Ovary (tissue), 3 donors: ENCODE results near the gene REC114.

ENCODE experiments used
- EP300 ChIP-seq: sonication (generic); formaldehyde crosslinking; IDR thresholded peaks from one replicate; pipeline ENCODE4 v1.6.1; 2017; ENCODE audit warnings: antibody characterized with exemption
- POLR2A ChIP-seq: fragments of 450-650 bp; IDR thresholded peaks from one replicate; pipeline ENCODE4 v1.6.1; 2017; ENCODE audit warnings: antibody characterized with exemption, mild to moderate bottlenecking, moderate library complexity
- TF ChIP-seq, protein P1 (sequence below), 3 donors: fragments of 450-650 bp in 2 of 3; fragments of 200-600 bp in 1 of 3; IDR thresholded peaks; one replicate each; pipeline versions ENCODE4 v1.5.1 to v1.8.0; 2016 to 2022; ENCODE audit warnings: antibody characterized with exemption in 3 of 3, mild to moderate bottlenecking in 1 of 3
- donor health status: DM: no; HTN: no; CAD: no.

DNA sequence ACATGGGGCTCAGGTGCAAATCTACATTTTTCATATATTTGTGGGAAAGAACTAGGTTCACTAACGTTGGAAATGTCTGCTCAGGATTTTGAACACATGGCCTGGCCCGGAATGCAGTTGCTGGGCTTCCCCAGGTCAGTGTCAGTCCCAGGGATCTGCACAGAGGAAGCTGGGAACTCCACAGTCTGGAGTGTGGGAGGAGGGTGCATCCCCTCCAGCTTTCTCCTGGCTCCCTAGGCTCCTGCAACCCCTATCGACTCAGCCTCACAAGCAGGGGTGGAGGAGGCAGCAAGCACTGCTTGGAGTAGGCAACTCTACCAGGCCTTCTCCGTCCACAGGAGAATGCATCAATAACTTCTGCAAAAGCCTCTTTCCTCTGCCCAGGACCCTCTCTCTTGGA is 44.1 kb upstream of the REC114 start:
- TF ChIP-seq, protein P1, sequence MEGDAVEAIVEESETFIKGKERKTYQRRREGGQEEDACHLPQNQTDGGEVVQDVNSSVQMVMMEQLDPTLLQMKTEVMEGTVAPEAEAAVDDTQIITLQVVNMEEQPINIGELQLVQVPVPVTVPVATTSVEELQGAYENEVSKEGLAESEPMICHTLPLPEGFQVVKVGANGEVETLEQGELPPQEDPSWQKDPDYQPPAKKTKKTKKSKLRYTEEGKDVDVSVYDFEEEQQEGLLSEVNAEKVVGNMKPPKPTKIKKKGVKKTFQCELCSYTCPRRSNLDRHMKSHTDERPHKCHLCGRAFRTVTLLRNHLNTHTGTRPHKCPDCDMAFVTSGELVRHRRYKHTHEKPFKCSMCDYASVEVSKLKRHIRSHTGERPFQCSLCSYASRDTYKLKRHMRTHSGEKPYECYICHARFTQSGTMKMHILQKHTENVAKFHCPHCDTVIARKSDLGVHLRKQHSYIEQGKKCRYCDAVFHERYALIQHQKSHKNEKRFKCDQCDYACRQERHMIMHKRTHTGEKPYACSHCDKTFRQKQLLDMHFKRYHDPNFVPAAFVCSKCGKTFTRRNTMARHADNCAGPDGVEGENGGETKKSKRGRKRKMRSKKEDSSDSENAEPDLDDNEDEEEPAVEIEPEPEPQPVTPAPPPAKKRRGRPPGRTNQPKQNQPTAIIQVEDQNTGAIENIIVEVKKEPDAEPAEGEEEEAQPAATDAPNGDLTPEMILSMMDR (IDR thresholded peaks at IDR 0.05): no peak
- no peak for TF ChIP-seq POLR2A
- no peak for TF ChIP-seq EP300
